Osteoblast (primary cell): ENCODE results near the gene RALGDS. TPM values are rescaled to one million over a fixed set of nuclear protein-coding genes. Genes with fewer than 3 reads are reported as not detected.

Experiments used
- DNase-seq: peaks from one replicate; pipeline ENCODE4 v3.0.0; 2011; ENCODE audit warnings: low spot score, mixed read lengths; ENCODE audit not compliant: insufficient read length; ENCODE audit errors: missing footprints
- H2AFZ ChIP-seq: 2 replicates; pipeline ENCODE4 v1.6.0; 2011; ENCODE audit warnings: mild to moderate bottlenecking, low read length
- H3K27ac ChIP-seq: 2 replicates; pipeline ENCODE4 v1.5.1; 2011; ENCODE audit warnings: mild to moderate bottlenecking, low read depth, low read length, moderate library complexity
- H3K27me3 ChIP-seq: 2 replicates; pipeline ENCODE4 v1.6.0; 2012; ENCODE audit warnings: mild to moderate bottlenecking, control low read depth, inconsistent platforms, low read length, moderate library complexity; ENCODE audit not compliant: insufficient read depth
- H3K36me3 ChIP-seq: 2 replicates; pipeline ENCODE4 v1.5.1; 2011; ENCODE audit warnings: mild to moderate bottlenecking, low read length, control low read depth, moderate library complexity; ENCODE audit not compliant: insufficient read depth
- H3K4me1 ChIP-seq: 2 replicates; pipeline ENCODE4 v1.5.1; 2011; ENCODE audit warnings: mild to moderate bottlenecking, low read length, control low read depth, moderate library complexity; ENCODE audit not compliant: insufficient read depth
- H3K4me2 ChIP-seq: 2 replicates; pipeline ENCODE4 v1.6.0; 2011; ENCODE audit warnings: mild to moderate bottlenecking, low read length; ENCODE audit not compliant: insufficient read depth
- H3K4me3 ChIP-seq: fragments of 200-600 bp; sonication (generic); 3 replicates; pipeline ENCODE4 v1.5.1; 2012; ENCODE audit warnings: mild to moderate bottlenecking, low read length, inconsistent platforms; ENCODE audit not compliant: insufficient read depth
- H3K79me2 ChIP-seq: 2 replicates; pipeline ENCODE4 v1.6.0; 2012; ENCODE audit warnings: mild to moderate bottlenecking, low read length, control low read depth, inconsistent platforms; ENCODE audit not compliant: insufficient read depth
- H3K9me3 ChIP-seq: 2 replicates; pipeline ENCODE4 v1.5.1; 2011; ENCODE audit warnings: low read depth, low read length, control low read depth
- H4K20me1 ChIP-seq: 2 replicates; pipeline ENCODE4 v1.6.0; 2012; ENCODE audit warnings: mild to moderate bottlenecking, low read length, control low read depth; ENCODE audit not compliant: insufficient read depth
- total RNA-seq: library from RNA; depleted of rRNA; stranded (reverse); fragments of >200 nt; gene quantifications from 2 replicates; pipeline ENCODE4 v1.2.3, GENCODE V29; 2012
- TF ChIP-seq, protein P1 (sequence below): IDR thresholded peaks from 2 replicates; pipeline ENCODE4 v1.5.1; 2011; ENCODE audit warnings: mild to moderate bottlenecking, low read depth, low read length, moderate library complexity; ENCODE audit errors: extremely low read depth

Gene RALGDS
- total RNA-seq, 1 donor, result 11.2 TPM

DNA sequence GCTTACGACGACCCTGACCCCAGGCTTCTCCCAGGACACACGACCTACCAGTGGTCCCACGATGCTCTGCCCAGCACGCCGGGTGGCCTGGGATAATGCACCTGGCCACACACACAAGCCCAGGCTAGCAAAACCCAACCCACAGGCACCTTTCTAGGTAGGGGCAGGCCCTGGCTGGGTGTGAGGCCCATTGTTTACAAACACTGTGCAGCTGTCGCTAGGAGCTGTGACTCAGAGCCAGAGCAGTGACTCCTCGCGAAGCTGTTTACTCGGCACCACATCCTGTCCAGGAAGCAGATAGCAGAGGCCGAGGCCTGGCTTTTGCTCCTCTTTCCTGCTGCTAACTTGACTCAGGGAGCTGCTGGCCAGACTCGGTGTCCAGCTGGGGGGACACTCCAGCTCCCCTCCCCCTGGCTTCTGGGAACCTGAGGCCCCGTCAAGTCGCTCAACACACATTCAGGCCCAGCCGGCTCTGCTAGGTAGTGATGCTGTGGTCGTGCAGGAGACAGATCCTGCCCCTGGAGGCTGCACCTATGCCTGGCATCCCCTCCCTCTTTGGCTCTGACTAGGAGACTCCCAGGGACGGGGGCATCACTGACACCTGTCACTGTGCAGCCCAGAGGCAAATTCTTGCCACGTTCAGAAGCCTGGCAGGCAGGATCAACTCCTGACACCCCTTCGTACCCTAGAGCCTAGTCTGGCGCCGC, 12.8 kb upstream of the RALGDS start:
- H3K36me3 ChIP-seq, result no peaks in the 10 kb centered on the region
- peaks cover 44% of the 10 kb centered on the region for H3K4me1 ChIP-seq
- no peaks in the 10 kb centered on the region for H3K9me3 ChIP-seq
- H4K20me1 ChIP-seq, result peaks cover 60% of the 10 kb centered on the region
- no peak overlapping the region for H3K4me3 ChIP-seq
- H3K27me3 ChIP-seq, result peaks cover 8% of the 10 kb centered on the region
- peaks cover 2% of the 10 kb centered on the region for H3K79me2 ChIP-seq
- H3K4me2 ChIP-seq, result peak overlapping the region; percentile 34
- TF ChIP-seq, protein P1, sequence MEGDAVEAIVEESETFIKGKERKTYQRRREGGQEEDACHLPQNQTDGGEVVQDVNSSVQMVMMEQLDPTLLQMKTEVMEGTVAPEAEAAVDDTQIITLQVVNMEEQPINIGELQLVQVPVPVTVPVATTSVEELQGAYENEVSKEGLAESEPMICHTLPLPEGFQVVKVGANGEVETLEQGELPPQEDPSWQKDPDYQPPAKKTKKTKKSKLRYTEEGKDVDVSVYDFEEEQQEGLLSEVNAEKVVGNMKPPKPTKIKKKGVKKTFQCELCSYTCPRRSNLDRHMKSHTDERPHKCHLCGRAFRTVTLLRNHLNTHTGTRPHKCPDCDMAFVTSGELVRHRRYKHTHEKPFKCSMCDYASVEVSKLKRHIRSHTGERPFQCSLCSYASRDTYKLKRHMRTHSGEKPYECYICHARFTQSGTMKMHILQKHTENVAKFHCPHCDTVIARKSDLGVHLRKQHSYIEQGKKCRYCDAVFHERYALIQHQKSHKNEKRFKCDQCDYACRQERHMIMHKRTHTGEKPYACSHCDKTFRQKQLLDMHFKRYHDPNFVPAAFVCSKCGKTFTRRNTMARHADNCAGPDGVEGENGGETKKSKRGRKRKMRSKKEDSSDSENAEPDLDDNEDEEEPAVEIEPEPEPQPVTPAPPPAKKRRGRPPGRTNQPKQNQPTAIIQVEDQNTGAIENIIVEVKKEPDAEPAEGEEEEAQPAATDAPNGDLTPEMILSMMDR, result no peak
- DNase-seq, result peak; percentile 100
- no peak overlapping the region for H2AFZ ChIP-seq
- peak overlapping the region; percentile 80 for H3K27ac ChIP-seq

DNA sequence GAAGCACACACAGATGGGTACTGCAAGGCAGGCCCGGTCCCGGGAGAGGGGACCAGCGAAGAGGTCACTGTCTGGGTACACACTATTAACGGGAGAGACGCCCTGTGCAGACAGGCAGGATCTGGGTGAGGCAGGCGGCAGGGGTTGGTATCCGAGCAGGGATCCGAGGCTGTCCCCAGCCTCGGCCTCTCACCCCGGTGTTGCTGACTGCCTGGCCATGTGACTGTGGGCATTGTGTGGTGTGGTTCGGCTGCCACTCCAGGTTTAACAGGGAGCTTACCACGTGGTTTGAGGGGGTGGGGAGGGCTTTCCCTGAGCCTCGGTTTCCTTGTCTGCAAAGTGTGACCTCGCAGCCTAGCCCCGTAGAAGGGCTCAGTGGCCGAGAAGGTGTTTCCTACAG, 11.1 kb upstream of the RALGDS start:
- Histone ChIP-seq H4K20me1 (peaks cover 70% of the 10 kb centered on the region), H3K79me2 (peaks cover 2% of the 10 kb centered on the region), H3K36me3 (no peaks in the 10 kb centered on the region), H3K27me3 (peaks cover 8% of the 10 kb centered on the region), H3K4me2 (no peak overlapping the region), H3K9me3 (no peaks in the 10 kb centered on the region), H3K4me1 (peaks cover 45% of the 10 kb centered on the region), H3K27ac (no peak overlapping the region), H3K4me3 (no peak overlapping the region), H2AFZ (no peak overlapping the region)
- no peak for DNase-seq
- TF ChIP-seq, protein P1, result no peak

DNA sequence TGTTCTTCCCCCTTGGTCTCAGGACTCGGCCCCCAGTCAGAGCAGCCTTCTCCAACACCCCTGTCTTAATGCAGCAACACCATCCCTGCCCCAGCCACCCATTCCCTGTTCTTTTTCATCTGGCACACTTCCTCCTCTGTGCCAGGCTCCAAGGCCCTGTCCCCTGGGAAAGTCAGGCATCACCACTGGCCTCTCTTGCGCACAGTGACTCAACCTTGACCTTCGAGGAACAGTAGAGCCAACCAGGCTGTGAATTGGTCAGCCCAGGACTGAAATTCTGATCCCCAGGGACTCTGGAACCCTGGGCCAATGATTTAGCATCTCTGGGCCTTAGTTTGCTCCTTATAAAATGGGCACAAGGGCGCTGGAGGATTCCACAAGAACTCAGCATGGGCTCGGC, 10.5 kb upstream of the RALGDS start:
- DNase-seq, result no peak
- TF ChIP-seq, protein P1, result no peak
- Histone ChIP-seq H3K27me3 (peaks cover 8% of the 10 kb centered on the region), H4K20me1 (peaks cover 75% of the 10 kb centered on the region), H3K79me2 (peaks cover 2% of the 10 kb centered on the region), H3K4me3 (no peak overlapping the region), H3K27ac (no peak overlapping the region), H3K9me3 (no peaks in the 10 kb centered on the region), H3K36me3 (no peaks in the 10 kb centered on the region), H3K4me1 (peaks cover 51% of the 10 kb centered on the region), H3K4me2 (no peak overlapping the region), H2AFZ (no peak overlapping the region)

DNA sequence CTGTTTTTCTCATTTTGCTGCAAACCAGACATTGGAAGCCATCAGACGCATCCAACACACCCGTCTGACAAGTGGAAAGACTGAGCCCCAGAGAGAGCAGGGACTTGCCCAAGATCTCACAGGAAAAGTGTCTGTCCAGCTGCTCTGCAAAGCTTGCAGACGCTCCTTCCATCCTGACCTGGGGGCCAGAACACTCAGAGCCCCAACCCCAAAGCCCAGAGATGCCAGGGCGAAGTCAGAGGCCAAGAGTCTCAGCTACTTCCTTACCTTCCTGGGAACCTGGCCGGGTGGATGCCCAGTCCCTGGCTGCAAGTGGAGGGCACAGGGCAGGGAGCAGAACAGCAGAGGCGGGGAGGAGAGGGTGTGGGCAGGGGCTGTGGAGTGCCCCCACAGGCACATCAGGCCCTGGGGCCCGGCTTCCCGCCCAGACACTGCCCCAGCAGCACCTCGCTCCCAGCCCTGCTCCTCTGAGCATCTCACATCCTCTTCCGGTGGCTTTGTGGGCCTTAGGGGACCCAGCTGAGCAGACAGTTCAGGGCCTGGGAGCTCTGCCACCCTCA, 9.7 kb upstream of the RALGDS start:
- Histone ChIP-seq H3K79me2 (peaks cover 2% of the 10 kb centered on the region), H3K4me2 (no peak overlapping the region), H4K20me1 (peaks cover 76% of the 10 kb centered on the region)

More for the DNA sequence above, 9.7 kb upstream of the RALGDS start:
- Histone ChIP-seq H3K4me1 (peaks cover 56% of the 10 kb centered on the region), H3K4me3 (no peak overlapping the region), H2AFZ (no peak overlapping the region), H3K27ac (no peak overlapping the region), H3K9me3 (no peaks in the 10 kb centered on the region), H3K27me3 (peaks cover 8% of the 10 kb centered on the region), H3K36me3 (no peaks in the 10 kb centered on the region)
- TF ChIP-seq, protein P1, result no peak
- no peak for DNase-seq
